B cell (primary cell): ENCODE data around the gene ADARB2. TPM values are rescaled to one million over a fixed set of nuclear protein-coding genes. Genes with fewer than 3 reads are reported as not detected.

ENCODE experiments used
- ATAC-seq: fragments of 200-7000 bp; cut with Tn5 transposase; one replicate; pipeline ENCODE4 v1.10.0; 2021; ENCODE audit warnings: low read depth, mild to moderate bottlenecking, moderate number of reproducible peaks, moderate library complexity
- CTCF ChIA-PET: fragments of 350-600 bp; sonication (Branson Sonifier 250); formaldehyde crosslinking; loops from one replicate; lab custom pipeline; 2021; ENCODE audit warnings: antibody characterized with exemption, inconsistent platforms; lab: Charles Lee
- POLR2A ChIA-PET: fragments of 350-600 bp; sonication (Branson Sonifier 250); formaldehyde crosslinking; loops from one replicate; lab custom pipeline; 2021; ENCODE audit warnings: antibody characterized with exemption; lab: Charles Lee
- DNase-seq: peaks from one replicate; pipeline ENCODE4 v3.0.0; 2013
- H2AFZ ChIP-seq: 2 replicates; pipeline ENCODE4 v1.6.1; 2012; ENCODE audit warnings: mild to moderate bottlenecking, low read depth, low read length; ENCODE audit not compliant: insufficient read depth, poor library complexity, severe bottlenecking
- H3K27ac ChIP-seq, 2 donors: 1 replicate in 1 of 2; 2 replicates in 1 of 2; pipeline ENCODE4 v1.5.1; 2012 to 2013; ENCODE audit warnings: low read length in 2 of 2, mild to moderate bottlenecking in 2 of 2, moderate library complexity in 1 of 2
- H3K27me3 ChIP-seq, 4 experiments: fragments of 200-600 bp in 1 of 4; sonication (generic) in 1 of 4; replicated peaks in 1 of 4; 1 replicate in 2 of 4; 2 replicates in 2 of 4; pipeline versions ENCODE4 v1.6.1 to v1.7.0; 2013 to 2016; ENCODE audit warnings: low read length in 3 of 4, mild to moderate bottlenecking in 2 of 4, mixed read lengths in 1 of 4, moderate library complexity in 1 of 4; ENCODE audit not compliant: insufficient read depth in 4 of 4, control insufficient read depth in 3 of 4; ENCODE audit errors: control extremely low read depth in 1 of 4
- H3K36me3 ChIP-seq, 2 experiments: replicated peaks in 1 of 2; 1 replicate in 1 of 2; 2 replicates in 1 of 2; pipeline versions ENCODE4 v1.6.1 to v1.7.1; 2013; ENCODE audit warnings: low read length in 1 of 2; ENCODE audit not compliant: insufficient read depth in 2 of 2, control insufficient read depth in 1 of 2; ENCODE audit errors: control extremely low read depth in 1 of 2, extremely low read depth in 1 of 2
- H3K4me1 ChIP-seq, 2 donors: fragments of 200-600 bp in 1 of 2; sonication (generic) in 1 of 2; 1 replicate in 1 of 2; 2 replicates in 1 of 2; pipeline versions ENCODE4 v1.5.1 to v1.6.1; 2013 to 2017; ENCODE audit warnings: low read length in 2 of 2; ENCODE audit not compliant: control insufficient read depth in 2 of 2, insufficient read depth in 2 of 2
- H3K4me2 ChIP-seq: replicated peaks from 2 replicates; pipeline ENCODE3; 2012; ENCODE audit warnings: mild to moderate bottlenecking, low read depth, low read length; ENCODE audit not compliant: poor library complexity, severe bottlenecking
- H3K4me3 ChIP-seq, 5 experiments: fragments of 200-600 bp in 1 of 5; sonication (generic) in 1 of 5; 1 replicate in 3 of 5; 2 replicates in 2 of 5; pipeline versions ENCODE4 v1.5.1 to v1.7.0; 2011 to 2016; ENCODE audit warnings: low read length in 4 of 5, mild to moderate bottlenecking in 4 of 5, low read depth in 2 of 5, control low read depth in 1 of 5, moderate library complexity in 1 of 5; ENCODE audit not compliant: insufficient read depth in 1 of 5; ENCODE audit errors: control extremely low read depth in 1 of 5, extremely low read depth in 1 of 5
- H3K79me2 ChIP-seq: fragments of 200-600 bp; sonication (generic); one replicate; pipeline ENCODE4 v1.6.0; 2016; ENCODE audit warnings: low read length; ENCODE audit not compliant: control insufficient read depth, insufficient read depth
- H3K9ac ChIP-seq: fragments of 200-600 bp; sonication (generic); 2 replicates; pipeline ENCODE4 v1.6.1; 2017; ENCODE audit warnings: mild to moderate bottlenecking, low read length, moderate library complexity
- H3K9me3 ChIP-seq, 3 donors: one replicate each; pipeline versions ENCODE4 v1.6.1 to v1.7.1; 2013; ENCODE audit warnings: low read length in 2 of 3; ENCODE audit not compliant: control insufficient read depth in 2 of 3, insufficient read depth in 1 of 3; ENCODE audit errors: control extremely low read depth in 1 of 3
- H4K20me1 ChIP-seq: 2 replicates; pipeline ENCODE4 v1.6.0; 2012; ENCODE audit warnings: mild to moderate bottlenecking, low read length; ENCODE audit not compliant: insufficient read depth, control insufficient read depth, poor library complexity, severe bottlenecking
- H3K27ac Mint-ChIP-seq: one replicate; pipeline ENCODE4 v1.8.0; 2021; ENCODE audit warnings: mixed read lengths
- H3K27me3 Mint-ChIP-seq: one replicate; pipeline ENCODE4 v1.8.0; 2021; ENCODE audit warnings: mixed read lengths
- H3K4me1 Mint-ChIP-seq: one replicate; pipeline ENCODE4 v1.8.0; 2021; ENCODE audit warnings: mixed read lengths
- H3K4me3 Mint-ChIP-seq: one replicate; pipeline ENCODE4 v1.8.0; 2021; ENCODE audit warnings: mixed read lengths
- H3K9me3 Mint-ChIP-seq: one replicate; pipeline ENCODE4 v1.8.0; 2022; ENCODE audit warnings: mixed read lengths; ENCODE audit not compliant: insufficient read depth
- EZH2 ChIP-seq: IDR thresholded peaks from 2 replicates; pipeline ENCODE4 v1.6.1; 2012; ENCODE audit warnings: borderline replicate concordance, low read depth, mild to moderate bottlenecking, moderate library complexity, low read length; ENCODE audit not compliant: insufficient read depth, poor library complexity, severe bottlenecking
- WGBS: methylation state at CpG from one replicate; pipeline ENCODE4 v1.1.5; 2013; ENCODE audit warnings: missing lambda C conversion rate; ENCODE audit not compliant: insufficient coverage; 5-methylcytosine and 5-hydroxymethylcytosine counted together
- intact Hi-C: fragments of 100-400 bp; cut with micrococcal nuclease; formaldehyde crosslinking; loops from one replicate; pipeline ENCODE4 v1.10.0; 2022
- polyA plus RNA-seq: library from polyadenylated mRNA; depleted of rRNA; stranded (reverse); fragments of >200 nt; gene quantifications from 2 replicates; pipeline ENCODE4 v1.2.3, GENCODE V29; 2012
- total RNA-seq, 2 donors: library from RNA; stranded (reverse); fragments of 120-200 nt in 1 of 2; gene quantifications; 1 replicate in 1 of 2; 2 replicates in 1 of 2; pipeline versions ENCODE4 v1.2.3 to v1.2.4, GENCODE V29; 2013 to 2022
- TF ChIP-seq, protein P1 (sequence below): fragments of 200-600 bp; IDR thresholded peaks from one replicate; pipeline ENCODE4 v1.8.0; 2022; ENCODE audit warnings: antibody characterized with exemption, mild to moderate bottlenecking

ADARB2 gene
- total and polyA plus RNA-seq, 2 donors (not counting 1 experiment from before 2014, with no cell fraction given), result 0.13 to 0.96 TPM

DNA sequence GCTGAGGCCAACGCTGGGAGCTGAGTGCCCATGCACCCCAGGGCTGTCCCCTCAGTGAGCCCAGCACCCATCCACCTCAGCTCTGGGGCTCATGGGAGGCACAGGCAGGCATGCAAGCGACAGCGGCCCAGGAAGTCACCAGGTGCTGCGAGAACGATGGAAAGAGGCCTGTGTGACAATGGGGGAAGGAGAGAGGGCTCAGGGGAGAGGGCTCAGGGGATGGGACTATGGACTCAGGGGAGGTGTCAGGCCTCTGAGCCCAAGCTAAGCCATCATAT, 388.6 kb downstream of the ADARB2 start:
- 89% methylated on average over 5 of the region's 5 CpGs for WGBS
- ATAC-seq (no peak), DNase-seq (no peak)
- H3K4me1 Mint-ChIP-seq, result no peaks in the 10 kb centered on the region
- H3K4me1 ChIP-seq, result no peaks in the 10 kb centered on the region
- POLR2A ChIA-PET, result no interaction called here
- no peaks in the 10 kb centered on the region for H4K20me1 ChIP-seq
- no peaks in the 10 kb centered on the region for H3K9me3 Mint-ChIP-seq
- peaks cover 9% of the 10 kb centered on the region for H3K27me3 Mint-ChIP-seq
- H3K9ac ChIP-seq, result no peak overlapping the region
- CTCF ChIA-PET, result no interaction called here
- no peak overlapping the region for H3K4me3 ChIP-seq
- H3K4me3 Mint-ChIP-seq, result no peak overlapping the region
- H3K27ac ChIP-seq, result no peak overlapping the region
- no peak for TF ChIP-seq EZH2
- TF ChIP-seq, protein P1, sequence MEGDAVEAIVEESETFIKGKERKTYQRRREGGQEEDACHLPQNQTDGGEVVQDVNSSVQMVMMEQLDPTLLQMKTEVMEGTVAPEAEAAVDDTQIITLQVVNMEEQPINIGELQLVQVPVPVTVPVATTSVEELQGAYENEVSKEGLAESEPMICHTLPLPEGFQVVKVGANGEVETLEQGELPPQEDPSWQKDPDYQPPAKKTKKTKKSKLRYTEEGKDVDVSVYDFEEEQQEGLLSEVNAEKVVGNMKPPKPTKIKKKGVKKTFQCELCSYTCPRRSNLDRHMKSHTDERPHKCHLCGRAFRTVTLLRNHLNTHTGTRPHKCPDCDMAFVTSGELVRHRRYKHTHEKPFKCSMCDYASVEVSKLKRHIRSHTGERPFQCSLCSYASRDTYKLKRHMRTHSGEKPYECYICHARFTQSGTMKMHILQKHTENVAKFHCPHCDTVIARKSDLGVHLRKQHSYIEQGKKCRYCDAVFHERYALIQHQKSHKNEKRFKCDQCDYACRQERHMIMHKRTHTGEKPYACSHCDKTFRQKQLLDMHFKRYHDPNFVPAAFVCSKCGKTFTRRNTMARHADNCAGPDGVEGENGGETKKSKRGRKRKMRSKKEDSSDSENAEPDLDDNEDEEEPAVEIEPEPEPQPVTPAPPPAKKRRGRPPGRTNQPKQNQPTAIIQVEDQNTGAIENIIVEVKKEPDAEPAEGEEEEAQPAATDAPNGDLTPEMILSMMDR, result no peak
- H3K79me2 ChIP-seq, result no peaks in the 10 kb centered on the region
- H3K36me3 ChIP-seq, result no peaks in the 10 kb centered on the region
- intact Hi-C loops, result no loop called here
- H3K9me3 ChIP-seq, result no peaks in the 10 kb centered on the region
- no peak overlapping the region for H3K4me2 ChIP-seq
- no peak overlapping the region for H3K27ac Mint-ChIP-seq
- H2AFZ ChIP-seq, result no peak overlapping the region
- no peaks in the 10 kb centered on the region for H3K27me3 ChIP-seq

DNA sequence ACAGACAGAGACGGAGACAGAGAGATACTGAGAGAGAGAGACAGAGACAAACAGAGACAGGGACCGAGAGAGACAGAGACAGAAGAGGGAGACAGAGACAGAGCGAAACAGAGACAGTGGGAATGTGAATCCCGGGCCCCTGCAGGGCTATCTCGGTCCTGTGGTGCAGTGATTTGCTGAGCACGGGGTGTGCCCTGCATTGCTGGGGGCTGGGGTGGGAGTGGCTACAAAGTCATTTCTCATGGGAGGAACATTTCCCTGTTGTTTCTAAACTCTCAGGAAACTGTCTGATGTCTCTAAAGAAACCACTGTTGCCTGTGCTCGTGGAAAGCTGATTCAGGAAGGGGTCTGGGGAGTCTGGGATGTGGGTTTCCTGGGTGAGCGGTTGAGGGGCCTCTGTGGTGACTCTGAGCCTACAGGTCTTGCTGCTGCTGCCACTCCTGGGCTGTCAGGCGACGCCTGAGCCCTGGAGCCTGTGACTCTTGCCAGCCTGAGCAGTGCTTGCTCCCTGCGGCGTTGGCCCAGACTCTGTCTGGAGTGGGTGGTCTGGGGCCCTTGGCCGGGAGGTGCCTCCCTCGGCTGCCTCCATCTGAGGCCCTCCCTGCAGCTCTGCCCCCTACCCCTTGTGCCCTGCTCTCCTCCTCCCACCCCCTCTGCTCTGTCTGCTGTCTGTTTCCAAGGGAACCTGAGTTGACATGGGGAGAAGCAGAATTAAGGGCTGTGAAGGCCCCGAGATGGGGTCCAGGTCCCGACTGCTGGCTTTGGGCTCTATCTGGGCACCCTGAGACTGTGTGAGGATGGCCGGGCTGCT, 389.2 kb downstream of the ADARB2 start:
- Histone ChIP-seq H2AFZ (no peak overlapping the region), H3K4me2 (no peak overlapping the region), H3K4me1 (no peaks in the 10 kb centered on the region), H3K27ac (no peak overlapping the region), H3K9me3 (no peaks in the 10 kb centered on the region), H3K79me2 (no peaks in the 10 kb centered on the region), H3K27me3 (no peaks in the 10 kb centered on the region), H3K4me3 (no peak overlapping the region), H4K20me1 (no peaks in the 10 kb centered on the region), H3K9ac (no peak overlapping the region), H3K36me3 (no peaks in the 10 kb centered on the region)
- TF ChIP-seq, protein P1, result no peak
- no peak for TF ChIP-seq EZH2
- Mint-ChIP-seq H3K4me3 (no peak overlapping the region), H3K9me3 (no peaks in the 10 kb centered on the region), H3K27me3 (peaks cover 9% of the 10 kb centered on the region), H3K27ac (no peak overlapping the region), H3K4me1 (no peaks in the 10 kb centered on the region)
- POLR2A ChIA-PET, result no interaction called here
- DNase-seq (no peak), ATAC-seq (no peak)
- CTCF ChIA-PET, result no interaction called here
- intact Hi-C loops, result no loop called here
- WGBS, result 57% methylated on average over 17 of the region's 17 CpGs
